ENCODE measurements around the gene ACBD6.

DNA sequence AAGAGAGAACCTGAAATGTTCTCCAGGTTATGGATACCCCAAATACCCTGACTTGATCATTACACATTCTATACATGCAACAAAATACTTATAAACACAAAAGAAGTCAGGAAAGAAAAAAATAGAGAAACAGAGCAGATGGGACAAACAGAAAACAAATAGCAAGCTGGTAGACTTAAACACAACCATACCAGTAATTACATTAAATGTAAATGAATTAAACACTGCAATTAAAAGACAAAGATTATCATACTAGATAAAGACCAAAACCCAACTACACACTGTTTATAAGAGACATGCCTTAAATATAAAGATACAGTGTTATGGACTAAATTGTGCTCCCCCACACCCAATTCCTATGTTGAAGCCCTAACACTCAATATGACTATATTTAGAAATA, 117.2 kb downstream of the ACBD6 start:
- TF ChIP-seq, protein P1, sequence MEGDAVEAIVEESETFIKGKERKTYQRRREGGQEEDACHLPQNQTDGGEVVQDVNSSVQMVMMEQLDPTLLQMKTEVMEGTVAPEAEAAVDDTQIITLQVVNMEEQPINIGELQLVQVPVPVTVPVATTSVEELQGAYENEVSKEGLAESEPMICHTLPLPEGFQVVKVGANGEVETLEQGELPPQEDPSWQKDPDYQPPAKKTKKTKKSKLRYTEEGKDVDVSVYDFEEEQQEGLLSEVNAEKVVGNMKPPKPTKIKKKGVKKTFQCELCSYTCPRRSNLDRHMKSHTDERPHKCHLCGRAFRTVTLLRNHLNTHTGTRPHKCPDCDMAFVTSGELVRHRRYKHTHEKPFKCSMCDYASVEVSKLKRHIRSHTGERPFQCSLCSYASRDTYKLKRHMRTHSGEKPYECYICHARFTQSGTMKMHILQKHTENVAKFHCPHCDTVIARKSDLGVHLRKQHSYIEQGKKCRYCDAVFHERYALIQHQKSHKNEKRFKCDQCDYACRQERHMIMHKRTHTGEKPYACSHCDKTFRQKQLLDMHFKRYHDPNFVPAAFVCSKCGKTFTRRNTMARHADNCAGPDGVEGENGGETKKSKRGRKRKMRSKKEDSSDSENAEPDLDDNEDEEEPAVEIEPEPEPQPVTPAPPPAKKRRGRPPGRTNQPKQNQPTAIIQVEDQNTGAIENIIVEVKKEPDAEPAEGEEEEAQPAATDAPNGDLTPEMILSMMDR (IDR thresholded peaks at IDR 0.05): no peak
- no peak for TF ChIP-seq POLR2A (IDR thresholded peaks at IDR 0.05)
